NCI-H1417 treated with DMSO at 0.1 percent for 48 hours (cell line): ENCODE data around the gene JMJD6.
"Not testable (repeated sequence)": the region's sequence is repeated elsewhere in the genome, so short reads cannot be mapped to it uniquely, and the experiment has no call there.

Experiments used
- DNase-seq: peaks from one replicate; lab custom pipeline; 2025; lab: John Stamatoyannopoulos, UW

The JMJD6 gene

GRCh38 chr17:76726231-76726775, at the start of gene JMJD6:
Gene JMJD6, minus strand, starts transcription at chr17:76726606. Its CDS starts 131 bp downstream, at chr17:76726475.
- peak; percentile 93 for DNase-seq

DNA sequence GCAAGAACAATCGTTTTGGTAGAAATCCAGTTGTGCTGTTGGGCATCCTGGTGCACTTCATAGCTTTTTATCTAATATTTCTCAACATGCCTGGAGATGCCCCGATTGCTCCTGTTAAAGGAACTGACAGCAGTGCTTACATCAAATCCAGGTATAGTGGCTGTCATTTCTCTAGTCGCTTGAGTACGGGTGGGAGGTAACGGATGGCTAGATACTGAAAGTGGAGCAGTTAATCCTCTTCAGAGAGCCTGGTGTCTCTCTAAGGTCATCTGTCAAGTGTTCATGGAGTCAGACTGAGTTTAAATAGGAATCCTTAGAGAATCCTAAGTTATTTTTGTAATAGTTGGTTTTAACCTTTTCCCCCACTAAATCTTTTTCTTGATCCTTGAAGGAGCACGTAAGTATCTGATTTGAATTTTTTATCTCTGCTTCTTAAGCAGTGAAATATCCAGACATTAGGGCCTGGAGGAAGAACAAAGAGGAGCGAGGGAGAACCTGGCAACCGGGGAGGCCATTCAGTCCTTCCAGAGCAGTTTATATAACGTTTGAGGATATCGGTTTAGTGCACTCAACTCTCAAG, 48.7 kb upstream of the JMJD6 start:
- no peak for DNase-seq

- DNase-seq, result no peak
Observed at GRCh38 chr17:76772842-76773525, 46.6 kb upstream of the JMJD6 start.

DNA sequence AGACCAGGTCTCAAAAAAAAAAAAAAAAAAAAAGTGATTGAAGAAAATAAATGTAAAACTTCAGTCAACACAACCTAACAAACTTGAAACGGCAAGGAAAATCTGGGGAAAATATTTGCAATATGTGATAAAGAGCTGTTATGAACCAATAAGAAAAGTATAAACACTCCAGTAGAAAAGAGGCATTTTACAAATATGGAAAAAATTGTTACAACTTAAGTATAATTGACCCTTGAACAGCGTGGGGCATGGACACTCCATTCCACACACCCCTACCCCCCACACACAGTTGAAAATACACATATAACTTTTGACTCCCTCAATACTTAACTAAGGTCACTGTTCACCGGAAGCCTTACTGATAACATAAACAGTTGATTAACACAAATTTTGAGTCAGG, 32.2 kb upstream of the JMJD6 start:
- no peak for DNase-seq

- no peak for DNase-seq
Observed at GRCh38 chr17:76757256-76757655, 30.9 kb upstream of the JMJD6 start.

- no peak for DNase-seq
Observed at GRCh38 chr17:76755285-76755684, 28.9 kb upstream of the JMJD6 start.

GRCh38 chr17:76753061-76753961, 26.9 kb upstream of the JMJD6 start:
- DNase-seq, result no peak

GRCh38 chr17:76752006-76752405, 25.6 kb upstream of the JMJD6 start:
- DNase-seq, result no peak

DNA sequence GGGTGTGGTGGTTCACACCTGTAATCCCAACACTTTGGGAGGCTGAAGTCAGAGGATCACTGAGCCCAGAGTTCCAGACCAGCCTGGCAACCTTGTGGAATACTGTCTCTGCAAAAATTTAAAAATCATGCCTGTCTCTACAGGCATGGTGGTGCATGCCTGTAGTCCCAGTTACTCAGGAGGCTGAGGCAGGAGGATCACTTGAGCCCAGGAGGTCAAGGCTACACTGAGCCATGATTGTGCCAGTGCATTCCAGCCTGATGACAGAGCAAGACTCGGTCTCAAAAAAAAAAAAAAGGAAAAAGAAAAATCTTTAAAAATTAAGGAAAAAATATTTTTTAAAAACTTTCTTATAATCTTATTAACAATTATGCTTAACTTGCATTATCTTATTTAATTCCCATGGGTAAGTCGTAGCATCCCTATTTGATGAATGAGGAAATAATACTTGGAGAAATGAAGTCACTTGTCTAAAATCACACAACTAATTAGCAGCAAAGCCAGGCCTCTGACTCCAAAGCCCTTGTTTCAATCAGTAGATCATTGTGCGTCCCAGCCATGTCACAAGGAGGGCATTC, 25.1 kb upstream of the JMJD6 start:
- DNase-seq, result no peak

GRCh38 chr17:76748657-76749056, 22.3 kb upstream of the JMJD6 start:
- no peak for DNase-seq

DNA sequence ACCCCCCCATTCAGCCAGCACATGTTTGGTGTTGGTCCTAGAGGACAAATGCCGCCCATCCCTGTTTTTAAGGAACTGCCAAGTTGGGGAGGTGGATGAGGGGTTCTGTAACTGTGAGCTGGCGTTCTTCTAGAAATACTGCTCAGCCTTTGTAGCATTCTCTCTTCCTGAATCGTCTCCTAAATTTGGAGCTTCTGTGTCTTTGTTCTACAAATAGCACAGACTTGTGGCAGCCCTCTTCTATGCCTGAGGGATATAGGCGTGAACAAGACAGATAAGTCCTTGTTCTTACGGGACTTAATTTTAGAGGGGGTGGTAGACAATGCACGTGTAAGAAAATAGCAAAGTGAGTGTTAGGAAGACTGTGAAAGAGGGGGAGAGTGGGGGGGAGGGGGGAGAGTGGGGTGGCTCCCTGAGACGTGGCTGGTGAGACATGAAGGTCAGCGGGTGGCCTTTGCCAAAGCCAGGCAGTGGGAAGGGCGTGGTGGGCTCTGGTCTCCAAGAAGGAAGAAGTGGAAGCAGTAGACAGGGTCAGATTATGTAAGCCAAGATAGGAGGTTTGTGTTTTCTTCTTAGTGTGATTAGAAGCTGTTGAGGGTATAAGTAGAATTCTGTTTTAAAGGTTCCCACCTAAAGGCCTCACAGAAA, 21.4 kb upstream of the JMJD6 start:
- no peak for DNase-seq

GRCh38 chr17:76745785-76746184, 19.4 kb upstream of the JMJD6 start:
- DNase-seq, result not testable (repeated sequence)

GRCh38 chr17:76744747-76745146, 18.3 kb upstream of the JMJD6 start:
- DNase-seq, result no peak

GRCh38 chr17:76742958-76743357, 16.6 kb upstream of the JMJD6 start:
- DNase-seq, result no peak

DNA sequence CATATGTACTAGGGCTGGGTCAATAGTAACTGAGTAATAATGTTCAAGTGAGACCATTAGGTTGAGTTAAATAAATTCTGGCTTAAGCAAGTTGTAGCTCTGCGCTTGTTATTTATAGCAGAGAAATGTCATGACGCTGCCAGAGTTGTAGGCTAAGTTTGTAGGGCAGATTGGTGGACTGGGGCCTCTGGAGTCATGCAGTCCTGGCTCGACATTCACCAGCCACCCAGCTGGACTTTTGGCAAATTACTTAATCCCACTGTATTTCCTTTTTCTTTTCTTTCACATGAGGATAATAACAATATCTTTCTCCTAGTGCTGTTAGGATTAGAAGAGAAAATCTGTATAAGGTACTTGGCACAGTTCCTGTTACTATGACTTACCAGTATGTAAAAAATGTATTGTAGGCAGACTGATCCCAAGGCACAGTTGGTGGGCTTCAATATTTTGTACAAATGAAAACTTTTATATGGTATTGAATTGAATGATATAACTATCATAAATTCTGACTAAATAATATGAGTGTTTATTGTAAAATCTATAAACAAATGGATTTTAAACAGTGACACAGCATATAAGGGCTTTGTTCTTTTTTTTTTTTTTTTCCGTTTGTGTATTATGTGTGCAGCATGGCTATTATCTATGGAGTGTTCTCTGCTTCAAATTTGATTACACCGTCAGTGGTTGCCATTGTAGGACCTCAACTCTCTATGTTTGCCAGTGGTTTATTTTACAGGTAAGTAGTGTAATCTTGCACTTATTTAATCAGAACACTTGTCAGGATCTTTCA, 14.1 kb upstream of the JMJD6 start:
- no peak for DNase-seq

DNA sequence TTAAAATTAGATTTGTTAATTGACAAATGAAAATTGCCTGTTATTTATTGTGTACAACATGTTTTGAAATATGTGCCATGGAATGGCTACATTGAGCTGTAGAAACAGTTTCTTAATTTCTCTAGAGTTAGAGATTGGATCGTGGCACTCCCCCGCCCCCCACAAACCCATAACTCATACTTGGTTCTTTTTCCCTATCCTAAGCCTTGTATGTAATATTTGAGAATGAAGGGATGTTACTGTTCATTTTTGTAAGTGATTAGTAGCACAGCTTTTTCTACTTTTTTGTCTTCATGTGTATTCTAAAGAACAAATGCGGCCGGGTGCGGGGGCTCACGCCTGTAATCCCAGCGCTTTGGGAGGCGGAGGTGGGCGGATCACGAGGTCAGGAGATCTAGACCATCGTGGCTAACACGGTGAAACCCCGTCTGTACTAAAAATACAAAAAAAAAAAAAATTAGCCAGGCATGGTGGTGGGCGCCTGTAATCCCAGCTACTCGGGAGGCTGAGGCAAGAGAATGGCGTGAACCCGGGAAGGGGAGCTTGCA, 13.2 kb upstream of the JMJD6 start:
- not testable (repeated sequence) for DNase-seq

GRCh38 chr17:76738468-76738850, 12.1 kb upstream of the JMJD6 start:
- no peak for DNase-seq

- DNase-seq, result peak; percentile 91
Observed at GRCh38 chr17:76737676-76738467, 11.5 kb upstream of the JMJD6 start, which contains the start of gene MFSD11. Gene MFSD11, plus strand, starts transcription at chr17:76738119. Its CDS starts 234 bp downstream, at chr17:76738353.

DNA sequence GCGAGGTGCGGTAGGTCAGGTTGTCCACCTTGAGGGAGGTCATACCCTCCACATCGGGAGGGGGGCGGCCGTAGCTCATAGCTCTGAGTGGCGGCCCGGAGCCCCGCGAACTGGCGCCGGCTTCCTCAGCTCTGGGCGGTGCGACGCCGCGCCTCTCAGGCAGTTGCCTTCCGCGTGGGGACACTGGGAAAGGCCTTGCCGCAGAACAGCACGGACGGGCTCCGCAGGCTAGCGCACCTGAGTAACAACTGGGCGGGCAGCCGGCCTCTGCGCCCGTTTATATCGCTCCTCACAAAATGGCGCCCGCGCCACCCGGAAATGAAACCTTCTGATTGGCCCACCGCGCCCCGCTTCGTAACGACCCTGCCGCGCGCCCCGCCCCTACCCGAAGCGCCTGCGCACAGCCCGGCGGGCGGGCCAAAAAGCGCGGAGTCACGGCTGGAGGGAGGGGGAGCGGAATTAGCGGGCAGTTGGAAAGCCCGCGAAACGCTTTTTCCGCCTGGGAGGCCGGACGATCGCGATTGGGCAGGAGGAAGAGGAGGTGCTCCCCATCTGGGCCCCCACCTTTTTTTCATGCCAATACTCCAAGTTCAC, 10.8 kb upstream of the JMJD6 start, which contains the start of gene SRSF2:
Gene SRSF2, minus strand, starts transcription at position 250 of the 594 bp plus-strand sequence. Its CDS starts 171 bp downstream, at position 79.
- DNase-seq, result peak; percentile 96
